ENCODE data around the gene RABEPK.
"Not testable (repeated sequence)": the region's sequence is repeated elsewhere in the genome, so short reads cannot be mapped to it uniquely, and the experiment has no call there.

The RABEPK gene

GRCh38 chr9:125194466-125194865, 5.9 kb upstream of the RABEPK start:
- not testable (repeated sequence) for DNase-seq (ENCODE audit: low read depth)

- DNase-seq (ENCODE audit: low read depth): not testable (repeated sequence)
These were observed 4.8 kb upstream of the RABEPK start for GRCh38 chr9:125195591-125195990.

- no peak for DNase-seq (ENCODE audit: low read depth)
These were observed 2.7 kb downstream of the RABEPK start for GRCh38 chr9:125202846-125203618.

- DNase-seq (ENCODE audit: low read depth): no peak
These were observed 4.1 kb downstream of the RABEPK start for GRCh38 chr9:125204477-125204876.

- no peak for DNase-seq (ENCODE audit: low read depth)
These were observed 13.8 kb downstream of the RABEPK start for GRCh38 chr9:125214186-125214585.

- DNase-seq (ENCODE audit: low read depth): no peak
These were observed 18.3 kb downstream of the RABEPK start for GRCh38 chr9:125218621-125219020.

- DNase-seq (ENCODE audit: low read depth): not testable (repeated sequence)
These were observed 24.5 kb downstream of the RABEPK start for GRCh38 chr9:125224858-125225257.

- DNase-seq (ENCODE audit: low read depth): no peak
These were observed 27.4 kb downstream of the RABEPK start for GRCh38 chr9:125227761-125228160.

GRCh38 chr9:125233678-125234077, 33.3 kb downstream of the RABEPK start:
- peak; percentile 96 for DNase-seq (ENCODE audit: low read depth)

- DNase-seq (ENCODE audit: low read depth): peak; percentile 21
These were observed 33.8 kb downstream of the RABEPK start for GRCh38 chr9:125234099-125234498.

- no peak for DNase-seq (ENCODE audit: low read depth)
These were observed 35.6 kb downstream of the RABEPK start for GRCh38 chr9:125235804-125236519.

GRCh38 chr9:125236520-125237159, 36.3 kb downstream of the RABEPK start:
- not testable (repeated sequence) for DNase-seq (ENCODE audit: low read depth)

GRCh38 chr9:125238127-125238914, 38.0 kb downstream of the RABEPK start:
- no peak for DNase-seq (ENCODE audit: low read depth)

- DNase-seq (ENCODE audit: low read depth): no peak
These were observed 38.6 kb downstream of the RABEPK start for GRCh38 chr9:125238915-125239446.

- no peak for DNase-seq (ENCODE audit: low read depth)
These were observed 39.6 kb downstream of the RABEPK start for GRCh38 chr9:125239631-125240597.

GRCh38 chr9:125240649-125240999, 40.3 kb downstream of the RABEPK start:
- no peak for DNase-seq (ENCODE audit: low read depth)

GRCh38 chr9:125241000-125241862, 40.9 kb downstream of the RABEPK start, which contains the start of gene HSPA5:
TSS of gene HSPA5 (minus strand) at chr9:125241343. CDS start at chr9:125241126, 217 bp downstream.
- DNase-seq (ENCODE audit: low read depth): peak; percentile 100

GRCh38 chr9:125241863-125242739, 41.8 kb downstream of the RABEPK start:
- DNase-seq (ENCODE audit: low read depth): peak; percentile 44
